Upper lobe of left lung (tissue), 4 donors: ENCODE measurements around the gene EML2.

ENCODE experiments used
- CTCF ChIP-seq, 6 experiments: fragments of 450-650 bp in 4 of 6; fragments of 200-600 bp in 2 of 6; sonication (generic) in 2 of 6; IDR thresholded peaks; one replicate each; pipeline ENCODE4 v1.5.1; 2016 to 2019; ENCODE audit warnings: antibody characterized with exemption in 6 of 6
- POLR2A ChIP-seq, 4 donors: fragments of 450-650 bp; IDR thresholded peaks; one replicate each; pipeline ENCODE4 v1.5.1; 2016 to 2017; ENCODE audit warnings: antibody characterized with exemption in 4 of 4, mild to moderate bottlenecking in 2 of 4

DNA sequence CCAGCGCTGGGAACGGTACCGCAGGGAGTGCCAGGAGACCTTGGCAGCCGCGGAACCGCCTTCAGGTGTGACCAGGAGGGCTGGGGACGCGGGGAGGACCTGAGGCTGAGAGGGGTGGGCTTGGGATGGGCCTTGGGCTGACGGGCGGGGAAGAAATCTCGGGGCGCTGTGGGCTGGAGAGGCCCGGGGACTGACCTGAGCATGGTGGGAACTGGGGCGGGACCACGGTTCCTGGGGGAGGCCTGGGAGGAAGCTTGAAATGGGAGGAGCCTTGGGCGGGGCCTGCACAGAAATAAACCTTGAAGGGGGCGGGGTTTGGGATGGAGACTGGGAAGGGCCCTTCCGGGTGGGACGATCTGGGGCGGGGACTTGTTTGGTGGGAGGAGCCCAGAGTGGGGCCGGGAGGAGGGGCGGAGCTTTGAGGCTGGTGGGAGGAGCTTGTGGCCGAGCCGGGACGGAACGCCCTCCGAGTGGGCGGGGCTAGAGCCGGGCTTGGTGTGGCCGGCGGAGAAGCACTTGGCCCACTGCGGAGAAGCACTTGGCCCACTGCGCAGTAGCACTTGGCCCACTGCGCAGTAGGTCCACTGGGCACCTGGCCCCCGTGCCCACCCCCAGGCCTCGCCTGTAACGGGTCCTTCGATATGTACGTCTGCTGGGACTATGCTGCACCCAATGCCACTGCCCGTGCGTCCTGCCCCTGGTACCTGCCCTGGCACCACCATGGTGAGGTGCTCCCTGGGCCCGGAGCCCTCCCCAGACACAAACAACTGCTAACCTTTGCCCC, 31.7 kb upstream of the EML2 start:
- TF ChIP-seq POLR2A (IDR thresholded peaks at IDR 0.05) = peak in 1 of 4 donors; percentile 36
- no peak for TF ChIP-seq CTCF (IDR thresholded peaks at IDR 0.05)
